Activated CD8-positive, alpha-beta T cell treated with anti-CD3 and anti-CD28 coated beads for 36 hours (primary cell): ENCODE results near the gene RAE1. TPM values are rescaled to one million over a fixed set of nuclear protein-coding genes. Genes with fewer than 3 reads are reported as not detected.

Experiments used
- ATAC-seq: fragments of 200-7000 bp; cut with Tn5 transposase; one replicate; pipeline ENCODE4 v1.10.0; 2021; ENCODE audit warnings: mild to moderate bottlenecking, moderate library complexity
- CTCF ChIA-PET: fragments of 350-600 bp; sonication (Branson Sonifier 250); formaldehyde crosslinking; loops from one replicate; lab custom pipeline; 2021; ENCODE audit warnings: antibody characterized with exemption; lab: Charles Lee
- POLR2A ChIA-PET: fragments of 350-600 bp; sonication (Branson Sonifier 250); formaldehyde crosslinking; loops from one replicate; lab custom pipeline; 2021; ENCODE audit warnings: antibody characterized with exemption; lab: Charles Lee
- DNase-seq: peaks from one replicate; pipeline ENCODE4 v3.0.0-alpha.2; 2020
- H3K27ac Mint-ChIP-seq: one replicate; pipeline ENCODE4 v1.8.0; 2021; ENCODE audit warnings: mild to moderate bottlenecking, mixed read lengths
- H3K27me3 Mint-ChIP-seq: one replicate; pipeline ENCODE4 v1.8.0; 2021; ENCODE audit warnings: mixed read lengths
- H3K36me3 Mint-ChIP-seq: one replicate; pipeline ENCODE4 v1.8.0; 2021; ENCODE audit warnings: low read depth, mixed read lengths
- H3K4me1 Mint-ChIP-seq: one replicate; pipeline ENCODE4 v1.8.0; 2021; ENCODE audit warnings: low read depth, mixed read lengths
- H3K4me3 Mint-ChIP-seq: one replicate; pipeline ENCODE4 v1.8.0; 2021; ENCODE audit warnings: mild to moderate bottlenecking, moderate library complexity, mixed read lengths
- H3K9me3 Mint-ChIP-seq: one replicate; pipeline ENCODE4 v1.8.0; 2021; ENCODE audit warnings: mixed read lengths
- CTCF ChIP-seq: fragments of 200-600 bp; IDR thresholded peaks from one replicate; pipeline ENCODE4 v1.8.0; 2022; ENCODE audit warnings: antibody characterized with exemption, mild to moderate bottlenecking
- intact Hi-C: fragments of 100-400 bp; cut with micrococcal nuclease; formaldehyde crosslinking; loops from one replicate; pipeline ENCODE4 v1.10.0; 2022
- total RNA-seq, 2 experiments: library from RNA; stranded (reverse); gene quantifications; one replicate each; pipeline ENCODE4 v1.2.3, GENCODE V29; 2021

Gene RAE1
- total RNA-seq, 2 experiments from 2014 or later, result 41.1 to 42.9 TPM

DNA sequence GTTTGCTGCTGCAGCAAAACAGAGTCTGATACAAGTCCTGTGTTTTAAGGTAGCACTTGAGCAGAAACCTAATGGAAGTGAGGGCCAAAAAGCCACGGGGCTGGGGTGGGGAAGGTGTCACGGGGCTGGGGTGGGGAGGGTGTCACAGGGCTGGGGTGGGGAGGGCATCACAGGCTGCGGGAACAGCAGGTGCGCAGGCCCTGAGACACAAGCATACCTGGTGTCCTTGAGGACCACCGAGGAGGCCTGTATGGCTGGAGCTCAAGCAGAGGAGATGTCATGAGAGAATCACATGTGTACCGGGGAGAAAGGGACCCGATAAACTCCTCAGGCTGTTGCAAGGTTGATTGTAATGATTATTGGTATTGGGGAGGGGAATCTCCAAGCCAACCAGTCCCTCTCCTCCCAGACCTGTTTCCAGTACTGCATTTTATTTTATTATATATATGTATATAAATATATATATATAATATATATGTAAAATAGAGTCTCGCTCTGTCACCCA lies 35.0 kb upstream of the RAE1 start:
- intact Hi-C loops, result no loop called here
- Mint-ChIP-seq H3K27ac (no peak overlapping the region), H3K27me3 (peaks cover 11% of the 10 kb centered on the region), H3K4me1 (no peaks in the 10 kb centered on the region), H3K4me3 (no peak overlapping the region), H3K36me3 (no peaks in the 10 kb centered on the region), H3K9me3 (no peaks in the 10 kb centered on the region)
- no peak for DNase-seq
- ChIA-PET POLR2A (no interaction called here), CTCF (no interaction called here)
- no peak for TF ChIP-seq CTCF
- no peak for ATAC-seq

DNA sequence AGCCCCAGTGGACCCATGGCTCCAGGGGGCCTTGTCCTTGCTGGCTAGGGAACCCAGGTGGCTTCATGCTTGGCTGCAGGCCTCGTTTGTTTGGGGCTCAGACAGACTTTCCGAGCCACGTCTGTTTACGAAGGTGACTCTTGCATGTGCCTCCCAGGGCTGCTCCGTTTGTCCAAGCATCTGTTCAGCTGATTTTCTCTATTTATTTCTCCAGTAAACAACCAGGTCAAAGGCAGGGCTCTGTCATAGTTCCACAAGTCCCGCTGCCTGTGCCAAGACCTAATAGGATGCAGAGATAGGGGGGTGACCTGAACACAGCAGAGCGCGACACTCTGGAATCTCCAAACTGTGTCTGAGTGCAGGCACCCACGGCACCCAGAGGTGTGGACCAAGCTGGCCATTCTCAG lies 34.3 kb upstream of the RAE1 start:
- peaks cover 15% of the 10 kb centered on the region for H3K27me3 Mint-ChIP-seq
- no peak overlapping the region for H3K27ac Mint-ChIP-seq
- ChIA-PET POLR2A (no interaction called here), CTCF (no interaction called here)
- no peak overlapping the region for H3K4me3 Mint-ChIP-seq
- ATAC-seq (no peak), DNase-seq (no peak)
- H3K9me3 Mint-ChIP-seq, result no peaks in the 10 kb centered on the region
- no peaks in the 10 kb centered on the region for H3K36me3 Mint-ChIP-seq
- intact Hi-C loops, result no loop called here
- TF ChIP-seq CTCF, result no peak
- H3K4me1 Mint-ChIP-seq, result no peaks in the 10 kb centered on the region

GRCh38 chr20:57317316-57317788 lies 33.7 kb upstream of the RAE1 start:
- ChIA-PET CTCF (no interaction called here), POLR2A (no interaction called here)
- Mint-ChIP-seq H3K36me3 (no peaks in the 10 kb centered on the region), H3K27ac (no peak overlapping the region), H3K27me3 (peaks cover 18% of the 10 kb centered on the region), H3K4me3 (no peak overlapping the region), H3K4me1 (no peaks in the 10 kb centered on the region), H3K9me3 (no peaks in the 10 kb centered on the region)
- DNase-seq (no peak), ATAC-seq (no peak)
- TF ChIP-seq CTCF, result no peak
- intact Hi-C loops, result no loop called here

DNA sequence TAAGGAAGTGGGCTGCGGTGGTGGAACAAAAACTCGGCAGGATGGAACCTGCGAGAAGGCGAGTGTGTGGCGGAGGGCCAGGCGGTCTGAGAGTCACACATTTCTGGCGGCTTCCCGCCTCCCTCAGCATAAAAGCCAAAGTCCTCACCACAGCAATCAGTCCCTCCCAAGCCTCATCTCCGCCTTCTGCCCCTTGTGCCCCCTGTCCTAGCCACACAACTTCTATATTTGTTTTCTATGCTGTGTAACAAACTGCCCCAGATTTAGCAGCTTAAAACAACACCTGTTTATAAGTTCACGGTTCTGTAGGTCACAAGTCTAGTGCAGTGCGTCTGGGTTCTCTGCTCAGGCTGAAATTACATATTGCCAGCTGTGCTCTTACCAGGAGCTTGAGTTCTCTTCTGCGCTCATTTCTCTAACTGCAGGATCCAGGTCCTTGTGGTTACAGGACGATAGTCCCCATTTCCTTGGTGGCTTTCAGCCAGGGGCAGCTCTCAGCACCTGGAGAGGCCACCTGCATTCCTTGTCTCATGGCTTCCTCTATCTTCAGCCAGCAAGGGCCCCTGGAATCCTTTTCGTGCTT lies 33.2 kb upstream of the RAE1 start:
- ATAC-seq (no peak), DNase-seq (peak; percentile 24)
- no peak for TF ChIP-seq CTCF
- POLR2A ChIA-PET, result no interaction called here
- H3K4me1 Mint-ChIP-seq, result no peaks in the 10 kb centered on the region
- no peak overlapping the region for H3K4me3 Mint-ChIP-seq
- no peak overlapping the region for H3K27ac Mint-ChIP-seq
- no peaks in the 10 kb centered on the region for H3K36me3 Mint-ChIP-seq
- no peaks in the 10 kb centered on the region for H3K9me3 Mint-ChIP-seq
- CTCF ChIA-PET, result no interaction called here
- intact Hi-C loops, result no loop called here
- peaks cover 24% of the 10 kb centered on the region for H3K27me3 Mint-ChIP-seq

GRCh38 chr20:57319584-57319983 lies 31.5 kb upstream of the RAE1 start:
- no peak for ATAC-seq
- no peak for DNase-seq
- H3K27ac Mint-ChIP-seq, result no peak overlapping the region
- POLR2A ChIA-PET, result no interaction called here
- CTCF ChIA-PET, result no interaction called here
- H3K27me3 Mint-ChIP-seq, result peaks cover 30% of the 10 kb centered on the region
- H3K4me3 Mint-ChIP-seq, result no peak overlapping the region
- no peaks in the 10 kb centered on the region for H3K4me1 Mint-ChIP-seq
- intact Hi-C loops, result no loop called here
- TF ChIP-seq CTCF, result no peak
- no peaks in the 10 kb centered on the region for H3K36me3 Mint-ChIP-seq
- H3K9me3 Mint-ChIP-seq, result no peaks in the 10 kb centered on the region
